Activated CD4-positive, CD25-positive, alpha-beta regulatory T cell treated with anti-CD3 and anti-CD28 coated beads, Interleukin-2, amount 50 U/mL, for 72 hours (primary cell): Measurements from ENCODE around the gene ASTN2.
"Not testable (repeated sequence)": the region's sequence is repeated elsewhere in the genome, so short reads cannot be mapped to it uniquely, and the experiment has no call there.

Experiments used
- DNase-seq: peaks from one replicate; pipeline ENCODE4 v3.0.0; 2021

The ASTN2 gene

DNA sequence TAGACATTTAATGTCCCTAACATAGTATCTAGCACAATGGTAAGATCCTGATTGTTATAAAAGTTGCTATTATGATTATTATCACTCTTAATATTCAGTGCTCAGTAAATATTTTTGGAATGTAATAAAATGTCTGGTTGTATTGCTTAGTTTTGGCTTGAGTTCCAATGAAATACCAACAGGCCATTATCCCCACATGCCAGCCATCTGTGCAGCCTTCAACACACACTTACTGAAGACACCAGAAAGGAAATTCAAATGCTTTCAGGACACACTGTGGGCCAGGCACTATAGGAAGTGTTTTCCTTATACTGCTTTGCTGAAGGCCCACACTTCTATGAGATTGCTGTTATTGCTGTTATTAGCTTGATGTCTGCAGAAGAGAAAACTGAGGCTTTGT lies 570.2 kb downstream of the ASTN2 start:
- no peak for DNase-seq

DNA sequence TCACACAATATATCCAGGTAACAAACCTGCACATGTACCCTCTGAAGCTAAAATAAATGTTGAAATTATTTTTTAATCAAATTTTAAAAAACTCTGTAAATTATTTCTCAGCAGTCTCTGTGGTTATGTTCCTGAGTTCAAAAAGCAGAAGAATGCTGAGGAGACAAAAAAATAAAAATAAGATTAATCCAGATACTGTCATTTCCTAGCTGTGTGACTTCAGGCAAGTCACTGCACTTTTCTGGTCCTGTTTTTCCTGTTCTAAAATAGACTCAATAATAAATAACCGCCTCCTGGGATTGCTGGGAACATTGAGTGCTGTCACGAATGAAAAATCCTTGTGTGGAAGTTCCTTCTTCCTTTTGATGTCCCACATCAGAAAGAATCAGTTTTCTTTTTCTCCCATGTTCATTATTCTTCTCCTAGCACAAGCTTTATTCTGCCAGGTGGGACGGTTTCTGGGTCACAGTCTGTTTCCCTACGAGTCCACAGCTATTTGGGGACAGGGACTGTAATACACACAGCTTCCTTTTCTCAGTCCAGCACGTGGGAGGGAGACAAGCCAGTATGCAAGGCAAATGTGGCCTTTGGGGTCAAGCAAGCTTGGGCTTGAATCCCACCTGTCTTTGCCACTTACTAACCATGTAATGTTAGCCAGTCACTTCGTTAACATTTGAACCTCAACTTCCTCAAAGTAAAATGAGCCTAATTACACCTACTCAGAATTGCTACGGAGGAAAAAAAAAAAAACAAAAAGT lies 570.8 kb downstream of the ASTN2 start:
- DNase-seq = no peak

DNA sequence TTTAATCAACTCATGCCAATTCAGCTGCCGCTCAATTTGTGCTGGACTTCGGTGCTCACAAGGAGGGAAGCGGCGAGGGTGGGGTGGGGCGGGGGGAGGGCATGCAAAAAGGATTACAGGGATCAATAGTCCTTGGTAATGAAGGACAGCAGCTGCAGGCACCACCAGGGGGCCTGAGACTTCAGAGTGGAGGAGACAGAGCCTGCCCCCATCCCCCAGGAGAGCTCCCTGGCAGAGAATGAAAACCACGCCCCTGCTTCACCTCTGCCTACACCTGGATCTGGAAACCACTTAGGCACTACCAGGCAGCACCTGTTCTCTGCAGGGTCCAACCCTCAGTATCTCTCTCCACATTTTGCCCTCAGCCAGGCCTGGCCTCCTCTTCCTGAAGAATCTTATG lies 572.2 kb downstream of the ASTN2 start:
- DNase-seq = no peak

DNA sequence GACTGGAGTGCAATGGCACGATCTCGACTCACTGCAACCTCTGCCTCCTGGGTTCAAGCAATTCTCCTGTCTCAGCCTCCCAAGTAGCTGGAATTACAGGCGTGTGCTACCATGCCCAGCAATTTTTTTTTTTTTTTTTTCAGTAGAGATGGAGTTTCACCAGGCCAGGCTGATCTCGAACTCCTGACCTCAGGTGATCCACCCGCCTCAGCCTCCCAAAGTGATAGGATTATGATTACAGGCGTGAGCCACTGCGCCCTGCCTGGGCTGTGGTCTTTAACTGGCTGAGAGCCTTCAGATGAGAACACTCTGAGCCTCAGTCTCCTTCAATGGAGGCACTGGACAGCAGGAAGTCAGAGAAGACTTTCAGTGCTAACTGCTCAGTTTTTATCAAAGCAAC lies 576.4 kb downstream of the ASTN2 start:
- not testable (repeated sequence) for DNase-seq

DNA sequence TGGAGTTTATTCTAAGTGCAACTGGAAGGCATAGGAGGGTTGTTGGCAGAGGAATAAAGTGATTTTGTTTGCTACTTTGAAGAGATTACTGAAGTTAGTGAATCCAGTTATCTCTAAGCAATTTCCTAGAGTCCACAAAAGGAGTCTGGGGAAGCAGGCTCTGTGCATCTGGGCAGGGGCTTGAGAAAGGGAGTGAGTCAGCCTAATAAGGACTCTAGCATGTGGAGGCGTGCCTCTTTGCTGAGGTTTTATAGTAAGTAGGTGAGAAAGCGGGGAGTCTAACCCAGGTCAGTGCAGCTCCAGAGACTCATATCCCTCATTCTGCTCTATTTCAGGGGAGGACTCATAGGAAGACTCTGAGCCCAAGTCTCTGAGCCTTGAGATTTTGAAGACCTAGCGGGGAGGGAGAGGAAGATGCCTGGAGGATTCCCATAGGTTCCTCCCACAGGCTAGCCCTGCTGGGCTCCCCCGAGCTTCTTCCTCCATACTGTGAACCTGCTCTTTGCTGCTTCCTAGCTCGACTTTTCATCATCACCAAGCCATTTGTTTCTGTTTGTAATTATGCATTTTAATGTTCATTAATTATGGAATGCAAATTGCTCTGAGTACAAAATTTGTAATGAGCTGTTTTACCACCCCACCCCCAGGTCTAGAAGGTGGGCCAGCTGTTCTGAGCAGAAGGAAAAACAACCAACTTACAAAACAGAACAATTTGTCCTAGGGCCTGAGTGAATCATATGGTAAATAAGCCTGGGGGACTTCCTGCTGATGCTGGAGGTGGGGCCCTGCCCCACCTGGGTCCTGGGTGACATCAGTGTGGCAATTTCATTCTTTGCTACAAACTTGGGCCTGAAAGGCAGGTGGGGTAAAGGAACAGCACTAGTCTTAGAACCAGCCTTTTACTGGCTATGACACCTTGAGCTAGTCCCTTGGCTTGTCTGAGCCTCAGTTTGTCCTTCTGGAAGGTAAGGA lies 577.6 kb downstream of the ASTN2 start:
- no peak for DNase-seq

DNA sequence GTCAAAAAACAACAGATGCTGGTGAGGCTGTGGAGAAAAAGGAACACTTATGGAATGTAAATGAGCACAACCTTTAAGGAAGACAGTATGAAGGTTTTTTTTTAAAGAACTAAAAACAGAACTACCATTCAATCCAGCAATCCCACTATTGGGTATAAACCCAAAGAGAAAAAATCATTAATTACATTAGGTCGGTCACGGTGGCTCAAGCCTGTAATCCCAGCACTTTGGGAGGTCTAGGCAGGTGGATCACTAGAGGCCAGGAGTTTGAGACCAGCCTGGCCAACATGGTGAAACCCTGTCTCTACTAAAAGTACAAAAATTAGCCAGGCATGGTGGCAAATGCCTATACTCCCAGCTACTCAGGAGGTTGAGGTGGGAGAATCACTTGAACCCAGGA lies 584.5 kb downstream of the ASTN2 start:
- DNase-seq = not testable (repeated sequence)

DNA sequence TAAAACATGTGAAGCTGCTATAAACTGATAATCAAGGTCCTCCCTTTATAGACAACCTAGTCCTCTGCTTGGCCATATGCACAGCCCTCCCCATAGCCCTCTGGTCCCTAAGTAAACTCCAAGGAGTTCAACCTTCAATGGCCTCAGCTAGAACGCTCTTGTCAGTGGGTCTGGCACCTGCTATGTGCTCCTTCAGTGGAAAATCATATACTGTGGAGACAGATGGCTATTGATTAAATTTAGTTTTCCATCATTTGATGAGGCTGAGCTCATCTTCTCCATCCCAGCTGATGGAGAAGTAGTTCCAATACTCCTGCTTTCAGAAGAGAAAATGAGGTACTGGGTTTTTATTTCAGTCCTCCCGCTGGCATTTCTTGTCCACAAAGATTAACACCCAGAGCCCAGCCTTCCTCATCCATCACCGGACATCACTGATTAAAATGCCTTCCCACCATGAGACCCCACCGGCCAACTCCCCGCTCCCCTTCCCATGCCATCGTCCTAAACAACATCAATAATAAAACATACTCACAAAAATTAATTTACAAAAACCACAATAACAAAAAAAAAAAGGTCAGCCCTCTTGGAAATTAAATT lies 593.1 kb downstream of the ASTN2 start:
- no peak for DNase-seq

DNA sequence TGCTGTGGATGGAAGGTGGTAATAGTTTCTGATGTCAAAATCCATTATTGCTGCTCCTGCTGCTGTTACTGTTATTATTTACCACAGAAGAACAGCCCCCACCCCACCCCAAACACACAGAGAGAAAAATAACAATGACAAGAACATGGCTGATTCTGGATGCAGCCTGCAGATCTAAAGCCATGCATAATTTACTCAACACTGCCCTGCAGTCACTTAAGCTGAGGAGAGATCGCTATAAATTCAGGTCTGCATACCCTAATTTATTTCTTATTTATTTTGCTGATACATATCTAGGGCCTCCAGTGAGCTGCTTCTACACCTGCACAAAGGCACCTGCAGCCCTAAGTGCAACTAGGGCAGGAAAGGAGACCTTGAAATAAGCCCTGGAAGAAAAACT lies 595.7 kb downstream of the ASTN2 start:
- no peak for DNase-seq

DNA sequence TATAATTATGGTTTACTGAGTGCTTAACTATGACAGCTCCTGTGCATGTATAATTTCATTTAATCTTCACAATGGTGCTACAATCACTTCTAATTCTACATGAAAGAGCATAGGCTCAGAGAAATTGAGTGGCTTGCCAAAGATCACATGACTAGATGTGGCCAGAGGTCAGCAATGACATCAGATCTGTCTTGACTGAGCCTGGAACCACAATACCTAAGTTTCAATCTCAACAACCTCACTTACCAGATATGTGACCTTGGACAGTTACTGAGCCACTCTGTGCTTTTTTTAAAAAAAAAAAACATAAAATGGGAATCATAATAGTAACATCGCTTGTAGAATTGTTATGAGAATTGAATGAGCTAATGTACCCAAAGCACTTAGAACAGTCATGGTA lies 597.1 kb downstream of the ASTN2 start:
- no peak for DNase-seq

DNA sequence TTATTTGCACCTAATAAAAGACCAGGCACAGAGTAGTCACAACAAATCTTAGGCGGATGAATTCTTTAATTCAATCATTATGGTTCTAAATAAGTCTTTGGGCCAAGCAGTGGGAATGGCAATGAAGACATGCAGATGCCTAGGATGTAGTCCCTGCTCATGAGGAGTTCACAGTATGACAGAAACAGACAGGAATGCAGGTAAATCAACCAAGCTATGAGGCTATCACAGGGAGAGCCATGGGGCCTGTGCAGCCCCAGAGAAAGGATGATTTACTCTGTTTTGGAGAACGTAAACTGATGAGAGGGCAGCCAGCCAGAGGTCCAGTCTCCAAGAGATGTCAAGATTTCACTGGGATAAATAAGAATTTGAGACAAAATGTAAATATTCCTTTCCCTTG lies 598.4 kb downstream of the ASTN2 start:
- DNase-seq = no peak

DNA sequence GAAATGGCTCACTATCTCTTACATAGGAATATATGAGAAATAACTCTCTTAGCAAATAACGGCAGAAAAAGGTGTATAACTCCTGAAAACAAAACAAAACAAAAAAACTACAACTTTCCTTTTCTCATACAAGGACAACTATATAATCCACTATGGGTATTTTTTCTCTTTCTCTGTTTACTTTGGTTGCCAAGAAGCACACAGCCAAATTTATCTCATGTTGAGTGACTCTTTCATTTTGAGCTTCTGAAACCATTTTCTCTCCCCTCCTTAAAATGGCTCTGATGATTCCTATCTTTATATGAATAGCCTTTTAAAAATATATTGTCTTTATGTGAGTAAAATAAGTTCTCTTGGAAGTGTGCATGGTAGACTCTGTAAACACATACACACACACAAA lies 599.0 kb downstream of the ASTN2 start:
- DNase-seq = no peak

DNA sequence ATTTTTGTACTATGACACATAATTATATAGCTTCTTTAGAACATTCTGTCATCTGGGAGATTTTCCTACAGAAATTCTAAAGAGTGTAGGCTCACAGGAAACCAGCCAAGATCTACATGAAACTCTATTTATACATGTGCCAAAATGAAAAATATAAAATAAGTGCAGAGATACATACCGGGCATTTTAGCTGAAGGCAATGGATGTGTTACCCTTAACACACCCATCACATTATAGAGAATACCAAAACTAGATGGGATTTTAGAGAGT lies 601.9 kb downstream of the ASTN2 start:
- no peak for DNase-seq

DNA sequence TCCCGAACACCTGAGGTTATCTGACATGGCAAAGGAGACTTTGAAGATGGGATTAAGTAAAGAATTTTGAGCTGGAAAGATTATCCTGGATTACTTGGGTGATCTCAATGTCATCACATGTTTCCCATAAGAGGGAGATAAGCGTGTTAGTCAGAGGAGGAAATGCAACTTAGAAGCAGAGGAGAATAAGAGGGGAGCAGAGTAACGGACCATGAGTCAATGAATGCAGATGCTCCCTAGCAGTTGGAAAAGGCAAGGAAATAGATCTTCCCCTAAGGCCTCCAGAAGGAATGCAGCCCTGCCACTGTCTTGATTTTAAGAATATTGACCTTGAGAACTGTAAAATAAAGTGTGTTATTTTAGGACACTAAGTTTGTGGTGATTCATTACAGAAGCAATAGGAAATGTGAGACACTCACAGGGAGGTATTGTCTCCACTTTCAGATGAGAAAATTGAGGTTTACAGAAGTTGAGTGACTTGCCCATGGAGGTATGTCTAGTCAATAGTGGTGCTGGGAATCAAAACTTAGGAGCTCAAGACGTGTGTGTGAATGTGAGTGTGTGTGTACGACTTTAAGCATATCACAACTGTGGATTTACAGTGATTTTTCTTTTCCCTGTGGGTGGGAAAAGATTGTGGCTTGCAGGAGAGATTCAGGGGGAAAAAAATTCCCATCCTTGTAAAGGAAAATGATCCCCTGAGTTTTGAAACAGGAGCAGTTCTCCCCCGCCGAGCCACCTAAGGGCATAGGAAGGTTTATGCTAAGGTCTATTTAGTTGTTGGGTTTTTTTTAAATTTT lies 602.4 kb downstream of the ASTN2 start:
- no peak for DNase-seq

DNA sequence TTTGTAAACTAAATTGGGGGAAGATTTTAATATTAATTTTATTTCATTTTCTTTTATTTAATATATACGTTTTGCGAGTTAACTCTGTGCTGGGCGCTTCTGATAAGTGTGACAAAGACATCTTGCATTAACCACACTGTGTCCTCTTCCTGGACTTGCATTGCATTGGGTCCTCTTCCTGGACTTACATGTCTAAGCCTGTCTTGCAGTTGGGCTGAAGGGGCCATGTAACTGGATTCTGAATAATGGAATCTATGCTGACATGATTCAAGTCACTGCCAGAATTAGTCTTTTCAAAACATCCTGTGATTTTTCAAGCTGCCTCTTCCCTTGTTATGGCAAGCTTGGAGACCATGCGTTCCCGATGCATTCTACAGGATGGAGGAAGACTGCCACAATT lies 605.2 kb downstream of the ASTN2 start:
- DNase-seq = no peak

DNA sequence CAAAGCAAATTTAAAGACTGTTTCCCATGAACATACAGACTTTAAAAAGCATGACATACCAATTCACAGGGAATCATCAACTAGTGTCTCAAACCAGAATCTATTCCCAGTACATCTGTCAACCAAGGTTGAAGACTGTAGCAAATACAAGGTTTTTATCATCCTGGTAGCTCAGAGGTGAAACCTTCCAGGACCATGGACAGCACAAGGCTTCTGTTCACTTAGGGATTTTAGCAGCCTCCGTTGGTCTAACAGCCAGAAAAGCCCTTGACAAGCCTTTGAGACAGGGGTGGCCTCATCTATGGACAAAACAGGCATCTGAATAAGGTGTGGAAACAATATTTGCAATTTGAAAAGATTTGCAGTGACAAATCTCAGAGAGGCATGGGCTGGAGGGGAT lies 608.8 kb downstream of the ASTN2 start:
- DNase-seq = no peak

DNA sequence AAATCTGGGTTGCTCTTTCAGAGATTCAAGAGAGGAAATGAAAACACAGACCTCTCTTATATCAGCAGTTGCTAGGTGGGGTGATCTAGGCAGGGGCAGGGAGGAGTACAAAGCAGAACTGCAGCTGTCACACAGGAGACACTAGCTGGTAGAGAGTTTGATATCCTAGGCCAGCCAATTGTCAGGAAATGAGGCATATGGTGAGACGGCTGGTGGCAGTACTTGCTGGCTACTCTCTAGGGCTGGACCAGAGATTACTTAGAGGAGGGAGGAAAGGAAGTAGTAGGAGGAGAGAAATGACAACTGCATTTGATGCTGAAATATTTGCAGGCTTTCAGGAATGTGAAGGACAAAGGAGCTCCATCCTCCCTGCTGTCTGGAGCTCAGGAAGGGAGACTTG lies 614.0 kb downstream of the ASTN2 start:
- DNase-seq = no peak

DNA sequence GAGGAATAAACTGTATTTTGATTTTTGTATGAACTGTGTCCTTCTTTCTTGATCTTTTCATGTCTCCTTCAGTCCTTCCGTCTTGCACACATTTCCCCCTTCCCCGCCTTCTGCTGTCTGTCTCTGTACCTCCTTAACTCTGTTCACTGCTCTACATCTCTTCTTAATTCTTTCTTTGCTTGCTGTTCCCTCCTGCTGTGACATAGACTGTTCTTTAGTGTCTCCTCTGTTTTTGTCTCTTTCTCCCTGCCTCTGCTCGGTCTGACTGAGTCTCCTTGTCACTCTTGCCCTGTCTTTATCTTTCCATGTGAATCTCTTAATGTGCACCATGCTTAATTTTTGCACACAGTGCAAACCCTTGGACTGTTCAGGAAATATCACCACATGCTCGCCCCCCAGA lies 614.8 kb downstream of the ASTN2 start:
- DNase-seq = no peak

DNA sequence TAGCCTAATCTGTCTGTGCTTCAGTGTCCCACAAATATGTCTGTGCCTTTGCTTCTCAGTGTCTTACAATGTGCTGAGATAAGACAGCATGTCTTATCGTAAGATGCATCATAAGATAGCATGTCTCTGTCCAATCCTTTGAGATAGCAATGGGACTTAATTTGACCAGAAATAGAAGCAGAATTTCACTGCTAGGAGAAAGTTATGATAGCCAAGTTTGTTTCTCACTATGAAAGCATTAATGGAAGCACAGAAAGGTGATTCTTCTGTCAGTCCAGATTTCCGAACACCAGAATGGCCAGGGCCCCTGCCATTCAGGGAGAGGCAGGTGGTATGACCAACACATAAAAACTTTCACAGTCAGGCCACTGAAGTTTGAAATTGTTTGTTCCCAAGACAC lies 616.3 kb downstream of the ASTN2 start:
- no peak for DNase-seq

DNA sequence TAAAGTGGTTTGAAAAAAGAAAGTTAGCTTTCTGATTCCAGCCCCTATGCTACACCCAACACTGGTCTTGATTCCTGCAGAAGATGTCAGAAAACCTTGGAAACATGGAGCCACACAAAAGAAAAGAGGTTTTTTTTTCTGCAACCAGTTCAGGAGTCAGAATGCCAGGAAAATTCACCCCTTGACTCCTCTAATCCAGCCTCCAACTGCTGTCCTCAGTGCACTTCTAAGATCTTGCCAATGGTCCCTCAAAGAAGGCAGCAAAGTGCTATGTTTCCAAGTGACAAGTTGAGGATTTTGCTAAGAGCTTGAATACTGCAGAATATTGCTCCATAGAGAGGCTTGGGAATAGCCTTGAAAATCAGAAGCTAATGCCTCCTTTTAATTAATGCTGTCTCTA lies 617.6 kb downstream of the ASTN2 start:
- no peak for DNase-seq

DNA sequence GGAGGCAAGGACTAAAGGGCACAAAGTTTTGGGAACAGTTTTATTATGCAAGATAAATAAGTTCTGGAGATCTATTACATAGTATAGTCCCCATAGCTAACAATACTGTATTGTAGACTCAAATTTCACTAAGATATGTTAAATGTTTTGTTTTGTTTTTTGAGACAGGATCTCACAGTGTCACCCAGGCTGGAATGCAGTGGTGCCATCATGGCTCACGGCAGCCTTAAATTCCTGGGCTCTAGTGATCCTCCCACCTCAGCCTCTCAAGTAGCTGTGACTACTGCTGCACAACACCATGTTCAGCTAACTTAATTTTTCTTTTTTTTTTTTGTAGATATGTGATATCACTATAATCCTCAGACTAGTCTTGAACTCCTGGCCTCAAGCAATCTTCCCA lies 618.2 kb downstream of the ASTN2 start:
- DNase-seq = no peak

DNA sequence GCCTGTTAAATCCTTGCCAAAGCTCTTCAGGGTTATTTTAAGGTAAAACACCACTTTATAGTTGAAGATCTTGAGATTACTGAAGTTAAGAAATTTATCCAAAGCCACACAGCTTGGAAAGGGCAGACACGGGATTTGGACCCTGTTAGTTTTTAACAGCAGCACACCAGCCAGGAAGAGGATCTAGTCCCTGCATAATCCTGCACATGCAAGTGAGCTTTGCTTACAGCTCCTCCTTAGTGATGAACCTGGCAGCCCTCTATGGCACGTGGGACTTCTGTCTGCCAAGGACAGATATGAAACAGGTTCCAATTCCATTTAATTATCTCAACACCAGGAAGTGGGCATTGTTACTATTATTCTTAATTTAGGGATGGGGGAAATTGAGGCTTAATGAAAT lies 619.0 kb downstream of the ASTN2 start:
- no peak for DNase-seq

DNA sequence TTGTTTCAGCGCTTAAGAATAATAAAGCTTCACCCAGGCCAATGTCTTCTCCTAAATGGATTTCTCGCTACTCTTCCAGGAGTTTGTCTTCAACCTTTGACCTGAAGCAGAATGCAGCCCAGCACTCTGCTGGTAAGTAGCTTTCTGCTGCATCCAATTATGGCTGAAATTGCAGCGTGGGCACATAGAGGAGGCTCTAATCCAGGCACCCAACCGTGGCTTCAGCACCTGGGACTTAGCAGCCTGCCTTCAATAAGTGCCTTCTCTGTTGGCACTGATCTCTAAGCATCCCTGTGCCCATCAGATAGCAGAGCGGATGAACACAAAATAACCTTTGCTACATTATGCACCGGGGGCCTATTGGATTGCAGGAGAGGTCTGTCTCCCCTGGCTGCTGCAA lies 622.6 kb downstream of the ASTN2 start:
- no peak for DNase-seq

DNA sequence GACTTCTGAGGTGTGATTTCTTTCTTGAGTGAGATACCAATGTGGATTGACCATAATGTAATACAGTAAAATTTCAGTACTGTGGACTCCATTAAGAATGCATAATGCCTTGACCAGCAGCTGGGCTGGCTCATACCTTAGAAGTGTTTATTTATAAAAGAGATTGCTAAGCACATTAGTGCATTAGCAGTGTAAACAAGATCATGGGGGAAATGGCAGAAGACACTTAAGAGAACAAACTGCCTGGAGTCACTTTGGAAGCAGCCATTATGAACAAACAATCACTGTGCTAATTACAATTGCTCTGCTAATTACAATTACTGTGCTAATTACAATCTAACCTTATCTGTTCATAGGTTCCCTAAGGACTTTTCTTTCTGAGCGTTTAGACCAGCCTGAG lies 623.5 kb downstream of the ASTN2 start:
- no peak for DNase-seq
